GM19463 (cell line): ENCODE measurements around the gene SHLD2.
"Not testable (repeated sequence)": the region's sequence is repeated elsewhere in the genome, so short reads cannot be mapped to it uniquely, and the experiment has no call there.

Experiments used
- ATAC-seq: cut with Tn5 transposase; IDR thresholded peaks from one replicate; pipeline ENCODE4 v1.9.1; 2021; ENCODE audit warnings: mild to moderate bottlenecking, moderate library complexity; ENCODE audit not compliant: unreplicated experiment

Gene SHLD2

GRCh38 chr10:87084291-87084782 is 10.7 kb upstream of the SHLD2 start:
- ATAC-seq = peak; percentile 67

- ATAC-seq = no peak
Observed at GRCh38 chr10:87085537-87085936, 9.5 kb upstream of the SHLD2 start.

GRCh38 chr10:87089746-87090145 is 5.3 kb upstream of the SHLD2 start:
- no peak for ATAC-seq

GRCh38 chr10:87090779-87091178 is 4.2 kb upstream of the SHLD2 start:
- no peak for ATAC-seq

- ATAC-seq = no peak
Observed at GRCh38 chr10:87092376-87092860, 2.6 kb upstream of the SHLD2 start.

- ATAC-seq = peak; percentile 7
Observed at GRCh38 chr10:87092861-87093631, 2.0 kb upstream of the SHLD2 start.

- ATAC-seq = peak; percentile 20
Observed at GRCh38 chr10:87093632-87094372, 1.2 kb upstream of the SHLD2 start.

GRCh38 chr10:87095236-87095945 is 385 bp downstream of the SHLD2 start:
- ATAC-seq = peak; percentile 43

- no peak for ATAC-seq
Observed at GRCh38 chr10:87101996-87102395, 7.0 kb downstream of the SHLD2 start.

- not testable (repeated sequence) for ATAC-seq
Observed at GRCh38 chr10:87104727-87105126, 9.7 kb downstream of the SHLD2 start.

GRCh38 chr10:87105446-87106124 is 10.6 kb downstream of the SHLD2 start:
- ATAC-seq = no peak

GRCh38 chr10:87118122-87118521 is 23.1 kb downstream of the SHLD2 start:
- not testable (repeated sequence) for ATAC-seq

GRCh38 chr10:87119029-87119428 is 24.0 kb downstream of the SHLD2 start:
- not testable (repeated sequence) for ATAC-seq

- not testable (repeated sequence) for ATAC-seq
Observed at GRCh38 chr10:87123351-87123750, 28.3 kb downstream of the SHLD2 start.

- not testable (repeated sequence) for ATAC-seq
Observed at GRCh38 chr10:87127048-87127447, 32.0 kb downstream of the SHLD2 start.

GRCh38 chr10:87127607-87128156 is 32.7 kb downstream of the SHLD2 start:
- ATAC-seq = not testable (repeated sequence)

GRCh38 chr10:87132176-87132575 is 37.2 kb downstream of the SHLD2 start:
- not testable (repeated sequence) for ATAC-seq

- ATAC-seq = not testable (repeated sequence)
Observed at GRCh38 chr10:87133936-87134335, 38.9 kb downstream of the SHLD2 start.

- ATAC-seq = not testable (repeated sequence)
Observed at GRCh38 chr10:87134440-87134839, 39.4 kb downstream of the SHLD2 start.

GRCh38 chr10:87137478-87137877 is 42.5 kb downstream of the SHLD2 start:
- not testable (repeated sequence) for ATAC-seq
